Measurements from ENCODE around the gene KCTD19. TPM values are rescaled to one million over a fixed set of nuclear protein-coding genes. Genes with fewer than 3 reads are reported as not detected.

KCTD19 gene
- total RNA-seq, 2 experiments from 2014 or later: not detected

- no peak overlapping the region for H3K27ac ChIP-seq (ENCODE audit: low read depth in 1 of 2, low read length in 2 of 2)
- no peaks in the 10 kb centered on the region for H3K4me1 Mint-ChIP-seq (ENCODE audit: low read depth)
- H3K9me3 ChIP-seq (ENCODE audit: control insufficient read depth in 1 of 2, insufficient read depth in 1 of 2, low read length in 2 of 2): peaks cover 4 to 13% of the 10 kb centered on the region in 2 experiments
- CTCF ChIA-PET: no interaction called here
- peaks cover 2% of the 10 kb centered on the region for H3K9me3 Mint-ChIP-seq
- no peak for TF ChIP-seq CTCF (IDR thresholded peaks at IDR 0.05)
- DNase-seq (no peak), ATAC-seq (ENCODE audit: poor library complexity) (no peak)
- POLR2A ChIA-PET: no interaction called here
- H3K27me3 Mint-ChIP-seq: no peaks in the 10 kb centered on the region
- intact Hi-C loops (cut with DNase I, micrococcal nuclease): no loop called here
- no peak overlapping the region for H3K4me3 Mint-ChIP-seq
- no peaks in the 10 kb centered on the region for H3K4me1 ChIP-seq (ENCODE audit: insufficient read depth, low read length)
- H3K4me3 ChIP-seq (ENCODE audit: low read length): no peak overlapping the region
- no peaks in the 10 kb centered on the region for H3K27me3 ChIP-seq (ENCODE audit: control insufficient read depth in 1 of 2, insufficient read depth in 2 of 2, low read length in 2 of 2)
- no peak overlapping the region for H3K27ac Mint-ChIP-seq
- H3K36me3 Mint-ChIP-seq (ENCODE audit: low read depth): no peaks in the 10 kb centered on the region
- no peaks in the 10 kb centered on the region for H3K36me3 ChIP-seq (ENCODE audit: insufficient read depth, low read length)
Observed at GRCh38 chr16:67336648-67337047, 10.1 kb upstream of the KCTD19 start.

- CTCF ChIA-PET: no interaction called here
Observed at GRCh38 chr16:67336116-67336515, 9.6 kb upstream of the KCTD19 start.

GRCh38 chr16:67333315-67333714, 6.8 kb upstream of the KCTD19 start:
- Mint-ChIP-seq H3K27ac (no peak overlapping the region), H3K9me3 (peaks cover 2% of the 10 kb centered on the region), H3K4me1 (ENCODE audit: low read depth) (no peaks in the 10 kb centered on the region), H3K27me3 (peaks cover 5% of the 10 kb centered on the region), H3K36me3 (ENCODE audit: low read depth) (no peaks in the 10 kb centered on the region), H3K4me3 (no peak overlapping the region)
- DNase-seq: no peak
- Histone ChIP-seq H3K4me3 (ENCODE audit: low read length) (no peak overlapping the region), H3K4me1 (ENCODE audit: insufficient read depth, low read length) (no peaks in the 10 kb centered on the region), H3K27ac (ENCODE audit: low read depth in 1 of 2, low read length in 2 of 2) (no peak overlapping the region), H3K9me3 (ENCODE audit: control insufficient read depth in 1 of 2, insufficient read depth in 1 of 2, low read length in 2 of 2) (peaks cover 4 to 13% of the 10 kb centered on the region in 2 experiments), H3K36me3 (ENCODE audit: insufficient read depth, low read length) (no peaks in the 10 kb centered on the region), H3K27me3 (ENCODE audit: control insufficient read depth in 1 of 2, insufficient read depth in 2 of 2, low read length in 2 of 2) (no peaks in the 10 kb centered on the region)
- POLR2A ChIA-PET: no interaction called here
- TF ChIP-seq CTCF (IDR thresholded peaks at IDR 0.05): no peak
- intact Hi-C loops (cut with DNase I, micrococcal nuclease): no loop called here
- no peak for ATAC-seq (ENCODE audit: poor library complexity)
- CTCF ChIA-PET: no interaction called here

More at GRCh38 chr16:67336116-67336515, 9.6 kb upstream of the KCTD19 start:
- Histone ChIP-seq H3K4me1 (ENCODE audit: insufficient read depth, low read length) (no peaks in the 10 kb centered on the region), H3K27ac (ENCODE audit: low read depth in 1 of 2, low read length in 2 of 2) (no peak overlapping the region), H3K27me3 (ENCODE audit: control insufficient read depth in 1 of 2, insufficient read depth in 2 of 2, low read length in 2 of 2) (no peaks in the 10 kb centered on the region), H3K4me3 (ENCODE audit: low read length) (no peak overlapping the region), H3K36me3 (ENCODE audit: insufficient read depth, low read length) (no peaks in the 10 kb centered on the region), H3K9me3 (ENCODE audit: control insufficient read depth in 1 of 2, insufficient read depth in 1 of 2, low read length in 2 of 2) (peaks cover 4 to 13% of the 10 kb centered on the region in 2 experiments)
- no peaks in the 10 kb centered on the region for H3K36me3 Mint-ChIP-seq (ENCODE audit: low read depth)
- intact Hi-C loops (cut with DNase I, micrococcal nuclease): no loop called here
- POLR2A ChIA-PET: no interaction called here
- no peak for DNase-seq
- peaks cover 2% of the 10 kb centered on the region for H3K9me3 Mint-ChIP-seq
- no peak overlapping the region for H3K27ac Mint-ChIP-seq
- H3K4me1 Mint-ChIP-seq (ENCODE audit: low read depth): no peaks in the 10 kb centered on the region
- ATAC-seq (ENCODE audit: poor library complexity): no peak
- no peak overlapping the region for H3K4me3 Mint-ChIP-seq
- no peaks in the 10 kb centered on the region for H3K27me3 Mint-ChIP-seq
- no peak for TF ChIP-seq CTCF (IDR thresholded peaks at IDR 0.05)

All from CD4-positive, alpha-beta T cell (primary cell).